ENCODE data around the gene CHRNA7. TPM values are rescaled to one million over a fixed set of nuclear protein-coding genes. Genes with fewer than 3 reads are reported as not detected.

Gene CHRNA7
- total RNA-seq, 2 donors from 2014 or later, result 1.1 TPM; not detected in 1

DNA sequence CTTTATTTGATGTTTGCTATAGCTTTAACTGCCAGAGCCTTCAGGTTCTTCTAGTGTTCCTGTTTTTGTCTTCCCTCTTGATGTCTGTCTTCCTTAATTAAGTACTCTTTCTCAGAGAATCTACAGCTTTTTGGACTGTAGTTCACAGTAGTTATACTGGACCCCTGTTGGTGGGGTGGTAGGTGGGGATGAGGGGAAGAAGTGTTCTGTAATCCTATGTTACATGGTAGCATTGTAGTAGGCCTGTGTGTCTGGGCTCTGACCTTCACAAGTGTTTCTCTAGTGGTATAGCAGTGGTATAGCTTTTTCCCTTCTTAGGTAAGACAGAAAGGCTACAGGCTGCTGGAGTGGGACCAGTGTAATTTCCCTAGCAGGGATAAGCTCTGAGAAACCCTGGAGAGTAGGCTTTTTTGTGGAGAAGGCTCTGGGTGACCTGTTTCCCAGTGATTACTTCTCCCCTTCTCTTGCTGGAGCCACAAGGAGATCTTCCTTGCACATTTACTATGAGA, 59.6 kb downstream of the CHRNA7 start:
- no peak overlapping the region for H3K4me3 ChIP-seq
- peaks cover 0 to 17% of the 10 kb centered on the region in 2 donors for H3K9me3 ChIP-seq
- no peak for TF ChIP-seq CTCF (IDR thresholded peaks at IDR 0.05)
- no peaks in the 10 kb centered on the region for H3K36me3 ChIP-seq
- no peak for DNase-seq (ENCODE audit: low spot score)
- H3K27ac ChIP-seq, result no peak overlapping the region
- H3K27me3 ChIP-seq, result no peaks in the 10 kb centered on the region
- H3K4me1 ChIP-seq, result no peaks in the 10 kb centered on the region

GRCh38 chr15:32091505-32092380, 61.4 kb downstream of the CHRNA7 start:
- no peak for TF ChIP-seq CTCF (IDR thresholded peaks at IDR 0.05)
- Histone ChIP-seq H3K27me3 (no peaks in the 10 kb centered on the region), H3K36me3 (no peaks in the 10 kb centered on the region), H3K4me3 (no peak overlapping the region), H3K27ac (no peak overlapping the region), H3K4me1 (no peaks in the 10 kb centered on the region), H3K9me3 (peaks cover 0 to 15% of the 10 kb centered on the region in 2 donors)
- DNase-seq (ENCODE audit: low spot score), result no peak

GRCh38 chr15:32096213-32096612, 65.9 kb downstream of the CHRNA7 start:
- no peaks in the 10 kb centered on the region for H3K9me3 ChIP-seq
- no peak overlapping the region for H3K27ac ChIP-seq
- TF ChIP-seq CTCF (IDR thresholded peaks at IDR 0.05), result no peak
- H3K27me3 ChIP-seq, result no peaks in the 10 kb centered on the region
- H3K36me3 ChIP-seq, result no peaks in the 10 kb centered on the region
- H3K4me3 ChIP-seq, result no peak overlapping the region
- DNase-seq (ENCODE audit: low spot score), result no peak
- no peaks in the 10 kb centered on the region for H3K4me1 ChIP-seq

GRCh38 chr15:32096916-32097617, 66.8 kb downstream of the CHRNA7 start:
- no peaks in the 10 kb centered on the region for H3K27me3 ChIP-seq
- H3K36me3 ChIP-seq, result no peaks in the 10 kb centered on the region
- H3K9me3 ChIP-seq, result no peaks in the 10 kb centered on the region
- no peak overlapping the region for H3K4me3 ChIP-seq
- no peak for DNase-seq (ENCODE audit: low spot score)
- TF ChIP-seq CTCF (IDR thresholded peaks at IDR 0.05), result no peak
- no peaks in the 10 kb centered on the region for H3K4me1 ChIP-seq
- no peak overlapping the region for H3K27ac ChIP-seq

- no peak for TF ChIP-seq CTCF (IDR thresholded peaks at IDR 0.05)
- no peak overlapping the region for H3K27ac ChIP-seq
- no peaks in the 10 kb centered on the region for H3K4me1 ChIP-seq
- no peaks in the 10 kb centered on the region for H3K36me3 ChIP-seq
- no peak for DNase-seq (ENCODE audit: low spot score)
- H3K4me3 ChIP-seq, result no peak overlapping the region
- H3K27me3 ChIP-seq, result no peaks in the 10 kb centered on the region
- H3K9me3 ChIP-seq, result no peaks in the 10 kb centered on the region
Observed at GRCh38 chr15:32098033-32098432, 67.7 kb downstream of the CHRNA7 start.
